Stomach (tissue), 4 donors: ENCODE results near the gene RASD1.

Experiments
- CTCF ChIP-seq, 7 experiments: fragments of 450-650 bp in 4 of 7; fragments of 200-600 bp in 3 of 7; sonication (generic) in 3 of 7; IDR thresholded peaks; one replicate each; pipeline ENCODE4 v1.5.1; 2016 to 2019; ENCODE audit warnings: antibody characterized with exemption in 7 of 7, control low read depth in 2 of 7, mild to moderate bottlenecking in 1 of 7
- EP300 ChIP-seq: sonication (generic); formaldehyde crosslinking; IDR thresholded peaks from one replicate; pipeline ENCODE4 v1.6.1; 2017; ENCODE audit warnings: antibody characterized with exemption

GRCh38 chr17:17462048-17462824 lies 34.0 kb downstream of the RASD1 start:
- TF ChIP-seq CTCF (IDR thresholded peaks at IDR 0.05) (no peak), EP300 (no peak)
